RCC 7860 (cell line): ENCODE data around the gene JCAD.
A peak's percentile ranks its signal among the peaks of the same experiment; 100 is the strongest.

Experiments used
- DNase-seq: peaks from one replicate; pipeline ENCODE4 v3.0.0-alpha.2; 2015; ENCODE audit warnings: low spot score
- FAIRE-seq: peaks from 2 replicates; lab custom pipeline; 2012; peaks lifted over from hg19 to GRCh38; lab: Jason Lieb, UNC

JCAD gene

GRCh38 chr10:30074933-30075332 is 15.5 kb upstream of the JCAD start:
- no peak for DNase-seq
- no peak for FAIRE-seq

- DNase-seq (no peak), FAIRE-seq (no peak)
Measured at GRCh38 chr10:30074090-30074489, 14.7 kb upstream of the JCAD start.

- no peak for FAIRE-seq
- DNase-seq = no peak
Measured at GRCh38 chr10:30073767-30074060, 14.3 kb upstream of the JCAD start.

DNA sequence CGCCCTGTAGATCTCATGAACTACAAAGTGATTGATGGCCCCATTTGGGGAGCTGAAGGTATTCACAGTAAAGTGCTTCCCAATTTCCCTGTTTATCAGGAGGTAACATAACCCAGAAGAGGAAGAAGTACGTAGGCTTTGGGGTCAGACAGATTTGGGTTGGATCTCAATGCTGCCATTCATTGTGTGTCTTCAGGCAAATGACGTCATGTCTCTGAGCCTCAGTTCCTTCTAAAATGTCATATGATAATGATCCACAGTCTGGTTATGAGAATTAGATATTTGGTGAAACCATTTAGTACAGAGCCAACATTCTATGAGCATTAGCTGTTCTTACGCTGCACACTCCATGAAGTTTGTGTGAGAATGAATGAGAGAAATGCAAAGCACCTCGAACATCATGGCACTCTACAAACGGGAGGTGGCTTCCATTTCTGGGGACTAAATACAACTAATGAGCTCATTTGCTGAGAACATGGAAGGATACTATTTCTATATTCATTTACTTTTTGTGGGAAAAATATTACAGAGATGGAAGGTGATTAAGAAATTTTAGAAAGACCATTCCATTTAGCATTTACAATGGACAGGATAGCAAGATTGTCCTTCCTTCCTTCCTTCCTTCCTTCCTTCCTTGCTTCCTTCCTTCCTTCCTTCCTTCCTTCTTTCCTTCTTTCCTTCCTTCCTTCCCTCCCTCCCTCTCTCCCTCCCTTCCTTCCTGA is 13.8 kb upstream of the JCAD start:
- DNase-seq (no peak), FAIRE-seq (no peak)

DNA sequence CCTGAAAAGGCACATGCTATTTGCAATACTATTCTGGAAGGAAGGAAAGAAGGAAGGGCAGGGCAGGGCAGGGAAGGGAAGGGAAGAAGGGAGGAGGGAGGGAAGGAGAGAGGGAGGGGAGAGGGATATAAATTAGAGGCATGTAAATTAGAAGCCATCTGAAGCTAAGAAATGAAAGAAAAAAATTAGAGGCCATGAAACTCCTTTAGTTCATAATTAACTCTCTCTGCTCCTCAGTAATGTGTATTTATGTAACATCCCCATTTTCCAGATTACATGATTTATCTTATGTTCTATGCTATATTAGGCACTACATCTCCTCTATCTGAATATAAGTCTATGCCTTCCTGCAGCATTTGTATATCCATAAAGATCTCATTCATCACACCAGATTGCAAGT is 12.7 kb upstream of the JCAD start:
- FAIRE-seq (no peak), DNase-seq (no peak)

DNA sequence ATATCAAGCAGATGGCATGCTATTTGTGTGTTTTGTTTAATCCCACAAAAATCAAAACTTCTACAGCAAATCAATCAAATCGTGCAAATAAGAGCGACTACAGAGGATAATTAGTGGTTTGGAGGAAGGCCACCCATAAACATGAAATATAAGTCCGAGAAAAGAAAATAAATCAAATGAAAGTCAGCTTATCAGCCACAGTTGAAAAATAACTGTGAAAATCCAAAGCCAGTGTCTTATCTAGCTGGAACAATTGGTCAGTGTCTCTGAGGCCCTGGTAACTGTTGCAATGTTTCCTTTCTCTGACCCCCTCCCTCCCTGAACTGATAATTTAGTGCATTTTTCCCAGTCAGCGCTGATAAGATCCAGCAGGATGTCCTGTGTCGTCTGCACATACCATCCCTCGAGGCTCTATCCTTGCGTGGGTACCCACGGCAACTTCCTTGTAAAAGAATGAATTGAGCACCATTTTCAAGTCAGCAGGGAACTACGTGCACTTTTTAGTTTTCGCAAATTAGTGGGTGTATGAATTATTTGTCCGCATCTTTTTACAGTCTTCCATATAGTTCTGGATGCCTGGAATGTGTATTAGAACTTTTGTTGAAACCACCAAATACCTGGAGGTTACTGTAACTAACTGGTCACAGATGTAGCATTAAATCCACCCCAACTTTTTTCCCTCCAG is 10.8 kb upstream of the JCAD start:
- no peak for FAIRE-seq

GRCh38 chr10:30068492-30069223 is 9.3 kb upstream of the JCAD start:
- no peak for DNase-seq
- FAIRE-seq = peak; percentile 12

More for the DNA sequence above, 10.8 kb upstream of the JCAD start:
- no peak for DNase-seq

- FAIRE-seq = peak; percentile 98
- DNase-seq = peak; percentile 88
Measured at GRCh38 chr10:30063099-30063498, 3.7 kb upstream of the JCAD start.

DNA sequence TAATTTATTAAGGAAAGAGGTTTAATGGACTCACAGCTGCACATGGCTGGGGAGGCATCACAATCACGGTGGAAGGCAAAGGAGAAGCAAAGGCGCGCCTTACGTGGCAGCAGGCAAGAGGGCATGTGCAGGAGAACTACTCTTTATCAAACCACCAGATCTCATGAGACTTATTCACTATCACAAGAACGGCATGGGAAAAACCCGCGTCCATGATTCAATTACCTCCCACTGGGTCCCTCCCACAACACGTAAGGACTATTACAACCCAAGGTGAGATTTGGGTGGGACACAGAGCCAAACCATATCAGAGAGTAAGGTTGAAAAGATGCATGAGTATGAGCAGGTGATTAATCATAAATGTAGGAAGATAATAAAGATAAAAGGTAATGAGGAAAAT is 3.2 kb upstream of the JCAD start:
- DNase-seq = peak; percentile 89
- FAIRE-seq = no peak

DNA sequence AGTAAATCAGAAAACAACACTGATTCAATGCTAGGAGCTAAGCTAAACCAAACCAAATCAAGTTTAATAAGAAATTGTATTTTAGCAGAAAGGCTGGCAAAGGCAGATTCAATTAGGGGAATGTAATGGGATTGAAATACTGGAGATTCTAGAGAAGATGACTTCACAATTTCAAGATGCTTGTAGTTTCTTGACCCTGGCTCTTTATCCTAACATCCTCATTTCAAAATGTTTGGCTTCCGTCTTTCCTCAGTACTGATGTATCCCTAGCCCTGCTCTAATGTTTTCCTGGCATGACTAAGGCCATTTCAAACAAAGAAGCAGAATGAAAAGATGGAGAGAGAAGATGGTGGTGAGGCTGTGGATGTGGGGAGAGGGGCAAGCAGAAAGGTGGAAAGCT is 2.7 kb upstream of the JCAD start:
- no peak for FAIRE-seq
- DNase-seq = peak; percentile 64

DNA sequence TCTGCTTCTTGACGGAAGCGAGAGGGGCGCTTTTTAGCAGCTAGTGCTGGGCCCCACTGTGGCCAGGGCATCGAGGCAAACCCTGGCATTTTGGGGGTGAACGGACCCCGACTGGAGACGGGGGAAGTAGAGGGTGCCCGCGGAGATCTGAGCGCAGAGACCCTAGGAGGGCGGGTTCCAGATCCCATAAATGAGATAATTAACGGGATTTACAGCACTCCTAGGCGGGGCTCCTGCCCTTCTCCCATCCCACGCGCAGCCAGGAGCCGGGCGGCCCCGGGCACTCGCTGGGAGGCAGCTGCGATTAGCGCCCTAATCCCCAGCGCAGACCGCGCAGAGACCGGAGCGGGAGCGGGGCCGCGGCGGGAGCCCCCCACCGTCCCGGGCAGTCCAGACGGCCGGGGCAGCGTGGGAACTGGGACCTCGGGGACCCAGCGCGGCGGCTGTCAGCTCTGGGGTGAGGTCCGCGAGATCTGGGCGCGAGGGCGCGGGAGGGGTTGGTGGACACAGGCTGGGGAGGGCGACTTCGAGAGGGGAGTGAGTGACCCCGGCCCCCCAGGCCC is 735 bp downstream of the JCAD start:
- FAIRE-seq (no peak), DNase-seq (no peak)

DNA sequence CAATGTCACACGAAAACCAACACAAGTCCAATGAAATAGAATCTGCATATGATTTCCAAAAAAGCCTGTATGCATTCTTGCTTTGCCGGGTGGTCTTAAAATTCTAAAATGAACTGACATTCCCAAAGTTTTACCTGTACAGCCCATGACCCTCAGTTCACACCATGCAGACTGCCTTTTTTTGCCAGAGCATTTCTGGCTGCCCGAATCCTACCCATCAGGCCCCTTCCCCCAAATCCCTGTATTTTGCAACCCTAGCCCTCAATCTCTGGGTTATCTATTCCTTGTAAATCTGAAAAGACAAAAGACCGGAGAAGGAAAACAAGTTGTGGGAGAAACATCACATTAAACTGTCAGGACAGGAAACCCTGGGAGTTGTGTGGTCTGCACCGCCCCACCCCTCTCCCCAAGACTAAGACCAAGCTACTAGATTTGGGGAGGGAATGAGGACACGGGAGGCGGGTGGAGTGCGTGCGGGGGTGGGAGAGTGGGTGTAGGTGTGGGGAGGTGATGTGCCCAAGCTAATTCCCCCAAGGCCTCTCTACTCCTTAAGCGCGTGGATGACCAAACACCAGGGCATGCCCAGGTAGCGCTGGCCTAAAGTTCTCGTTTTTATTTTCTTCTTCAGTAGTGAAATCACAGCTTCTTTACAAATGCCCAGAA is 1.4 kb downstream of the JCAD start:
- no peak for FAIRE-seq
- peak; percentile 16 for DNase-seq

DNA sequence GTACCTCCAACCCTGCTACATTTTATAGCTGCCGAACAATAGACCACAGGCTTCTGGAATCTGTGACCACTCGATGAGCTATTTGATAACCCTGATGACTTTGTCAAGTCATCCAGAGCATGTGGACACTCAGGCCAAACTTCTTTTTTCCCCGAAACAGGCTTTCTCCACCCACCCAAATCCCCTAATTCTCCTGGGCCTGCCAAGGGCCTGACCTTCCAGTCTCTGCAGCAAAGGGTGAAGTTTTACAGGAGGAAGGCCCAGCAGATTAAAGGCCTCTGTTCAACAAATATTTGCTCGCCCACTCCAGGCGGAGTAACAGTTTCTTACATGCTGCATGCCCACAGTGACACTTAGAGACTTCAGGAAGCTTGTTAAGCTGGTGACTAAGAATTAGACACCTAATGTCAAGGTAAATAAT is 2.0 kb downstream of the JCAD start:
- peak; percentile 71 for DNase-seq
- peak; percentile 93 for FAIRE-seq

- DNase-seq = peak; percentile 17
- no peak for FAIRE-seq
Measured at GRCh38 chr10:30056767-30057355, 2.5 kb downstream of the JCAD start.

DNA sequence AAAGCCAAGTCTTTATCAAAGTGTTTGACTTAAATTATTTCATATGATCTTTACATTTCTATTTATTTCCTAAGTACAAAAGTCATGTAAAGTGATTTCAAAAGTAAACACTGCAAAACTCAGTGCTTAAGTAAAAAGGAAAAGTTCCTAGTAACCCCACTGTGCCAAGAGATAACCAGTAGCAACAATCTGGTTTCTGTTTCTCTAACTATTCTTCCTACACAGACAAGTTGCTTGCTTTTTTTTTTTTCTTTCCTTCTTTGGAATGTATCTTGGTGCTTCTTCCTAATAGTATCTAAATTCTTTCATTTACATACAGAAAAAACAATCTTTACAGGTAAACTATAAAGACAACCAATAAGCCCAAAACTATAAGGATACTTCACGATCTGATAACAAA is 3.1 kb downstream of the JCAD start:
- FAIRE-seq = no peak
- no peak for DNase-seq

- peak; percentile 45 for DNase-seq
- peak; percentile 81 for FAIRE-seq
Measured at GRCh38 chr10:30055226-30055662, 4.1 kb downstream of the JCAD start.

DNA sequence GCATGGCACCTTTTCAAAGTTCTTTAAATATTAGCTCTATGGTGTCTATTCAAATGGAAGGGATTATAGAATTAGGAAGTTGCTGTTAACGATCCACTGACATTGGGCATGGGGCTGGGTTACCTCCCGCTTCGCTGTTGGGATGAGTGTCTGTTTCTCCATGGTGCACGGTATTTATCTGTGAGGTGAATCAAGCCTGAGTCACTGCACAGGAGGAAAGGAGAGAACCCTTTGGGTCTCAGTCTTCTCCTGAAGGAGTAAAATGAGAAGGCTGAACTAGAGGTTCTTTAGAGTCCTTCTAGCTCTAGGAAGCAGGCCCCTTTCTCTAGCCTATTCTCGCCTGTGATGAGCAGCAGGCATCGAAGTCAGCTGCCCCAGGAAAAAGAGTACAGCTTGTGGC is 7.3 kb downstream of the JCAD start:
- FAIRE-seq = peak; percentile 97

DNA sequence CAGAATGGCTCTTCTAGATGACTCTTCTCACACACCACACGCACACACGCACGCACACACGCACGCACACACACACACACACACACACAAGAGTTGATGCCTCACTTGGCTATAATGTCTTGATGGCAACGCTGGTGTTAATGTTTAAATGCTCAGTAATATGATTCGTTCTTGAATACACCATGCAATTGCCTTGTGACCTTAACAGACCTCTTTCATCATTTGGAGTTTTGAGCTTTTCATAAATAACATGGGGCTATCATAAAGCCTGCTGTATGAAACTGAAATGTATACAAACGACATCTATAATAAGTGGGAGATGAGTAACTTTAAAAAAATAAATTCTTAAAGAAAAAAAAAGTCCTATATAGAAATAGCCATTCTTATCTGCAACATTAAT is 8.2 kb downstream of the JCAD start:
- FAIRE-seq (peak; percentile 50), DNase-seq (peak; percentile 12)

More for the DNA sequence above, 7.3 kb downstream of the JCAD start:
- DNase-seq = peak; percentile 74

- FAIRE-seq (no peak), DNase-seq (no peak)
Measured at GRCh38 chr10:30050411-30050810, 9.0 kb downstream of the JCAD start.

DNA sequence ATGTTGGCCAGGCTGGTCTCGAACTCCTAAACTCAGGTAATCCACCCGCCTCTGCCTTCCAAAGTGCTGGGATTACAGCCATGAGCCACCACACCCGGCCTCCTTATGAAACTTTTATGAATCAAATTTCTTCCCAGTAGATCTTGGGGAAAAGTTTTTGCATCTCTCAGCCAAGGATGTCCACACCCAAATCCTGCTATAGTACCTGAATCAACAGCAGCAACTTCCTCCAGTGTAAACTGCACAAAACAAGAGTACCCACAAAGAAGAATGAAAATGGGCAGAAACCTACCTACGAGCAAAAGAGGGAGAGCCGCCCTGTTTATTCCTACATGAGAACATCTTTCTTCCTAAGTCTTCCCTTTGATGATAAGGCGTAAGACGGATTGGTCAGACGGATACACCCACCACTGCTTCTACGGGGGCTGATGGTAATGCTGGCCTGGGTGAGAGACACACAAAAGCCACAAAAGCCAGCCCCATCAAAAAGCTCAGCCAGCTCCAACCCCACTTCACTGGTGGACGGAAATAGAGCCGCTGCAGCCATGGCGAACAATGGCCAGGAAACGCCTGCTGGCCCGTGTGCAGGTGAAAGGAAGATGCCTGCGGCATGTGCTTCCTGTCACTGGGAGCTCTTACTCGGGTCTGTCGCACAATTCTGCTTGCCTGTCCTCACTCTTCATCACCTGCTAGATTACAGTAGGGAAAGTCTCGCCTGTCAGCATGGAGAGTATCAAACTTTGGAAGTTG is 10.4 kb downstream of the JCAD start:
- FAIRE-seq (no peak), DNase-seq (no peak)
